HUES64 (cell line): ENCODE results near the gene PAN2.
A peak's percentile ranks its signal among the peaks of the same experiment; 100 is the strongest.

ENCODE experiments used
- H3K27ac ChIP-seq: 2 replicates; pipeline ENCODE4 v1.7.0; 2013; ENCODE audit warnings: low read depth, low read length, inconsistent platforms
- H3K27me3 ChIP-seq: 2 replicates; pipeline ENCODE4 v1.6.1; 2013; ENCODE audit warnings: mild to moderate bottlenecking, low read length; ENCODE audit not compliant: insufficient read depth
- H3K36me3 ChIP-seq: 2 replicates; pipeline ENCODE4 v1.6.1; 2013; ENCODE audit warnings: mild to moderate bottlenecking, low read length; ENCODE audit not compliant: insufficient read depth
- H3K4me1 ChIP-seq: 2 replicates; pipeline ENCODE4 v1.6.1; 2013; ENCODE audit warnings: mild to moderate bottlenecking, low read length, moderate library complexity; ENCODE audit not compliant: insufficient read depth
- H3K4me3 ChIP-seq: 2 replicates; pipeline ENCODE4 v1.5.1; 2013; ENCODE audit warnings: mild to moderate bottlenecking, low read length, moderate library complexity
- H3K9ac ChIP-seq: 2 replicates; pipeline ENCODE4 v1.6.1; 2013; ENCODE audit warnings: mild to moderate bottlenecking, low read depth, low read length
- H3K9me3 ChIP-seq: 2 replicates; pipeline ENCODE4 v1.6.1; 2013; ENCODE audit warnings: low read depth, low read length; ENCODE audit not compliant: insufficient read depth
- WGBS: fragments of 150-250, 120-280 bp; methylation state at CpG from one replicate; pipeline ENCODE4 v1.1.7; 2013; ENCODE audit warnings: missing lambda C conversion rate; 5-methylcytosine and 5-hydroxymethylcytosine counted together

PAN2 gene

DNA sequence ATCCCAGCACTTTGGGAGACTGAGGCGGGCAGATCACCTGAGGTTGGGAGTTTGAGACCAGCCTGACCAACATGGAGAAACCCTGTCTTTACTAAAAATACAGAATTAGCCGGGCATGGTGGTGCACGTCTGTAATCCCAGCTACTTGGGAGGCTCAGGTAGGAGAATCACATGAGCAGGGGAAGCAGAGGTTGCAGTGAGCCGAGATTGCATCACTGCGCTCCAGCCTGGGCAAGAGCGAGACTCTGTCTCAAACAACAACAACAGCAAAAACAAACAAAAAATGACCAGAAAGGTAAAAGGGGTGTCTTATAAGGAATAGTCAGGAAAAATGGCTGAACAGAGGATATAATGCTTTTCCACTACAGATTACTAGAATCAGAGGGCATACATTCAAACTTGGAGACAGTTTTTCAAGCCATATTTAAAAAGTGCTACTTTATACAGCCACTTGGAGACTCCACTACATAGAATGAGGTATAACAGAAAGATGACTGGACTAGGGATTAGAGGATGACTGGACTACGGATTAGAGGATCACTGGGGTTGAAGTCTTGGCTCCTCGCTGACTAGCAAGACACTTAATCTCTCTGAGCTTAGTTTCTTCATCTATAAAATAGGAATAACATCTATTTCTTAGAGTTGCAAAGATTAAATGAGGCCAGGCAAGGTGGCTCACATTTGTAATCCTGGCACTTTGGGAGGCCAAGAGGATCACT lies 28.8 kb downstream of the PAN2 start:
- H3K9ac ChIP-seq, result no peak overlapping the region
- H3K4me1 ChIP-seq, result peaks cover 8% of the 10 kb centered on the region; the same call in 1 of the 2 replicates
- no peak overlapping the region for H3K27ac ChIP-seq
- H3K36me3 ChIP-seq, result peaks cover 59% of the 10 kb centered on the region
- no peaks in the 10 kb centered on the region for H3K9me3 ChIP-seq
- H3K27me3 ChIP-seq, result no peaks in the 10 kb centered on the region
- H3K4me3 ChIP-seq, result no peak overlapping the region
- WGBS, result 95% methylated on average over 6 of the region's 8 CpGs

DNA sequence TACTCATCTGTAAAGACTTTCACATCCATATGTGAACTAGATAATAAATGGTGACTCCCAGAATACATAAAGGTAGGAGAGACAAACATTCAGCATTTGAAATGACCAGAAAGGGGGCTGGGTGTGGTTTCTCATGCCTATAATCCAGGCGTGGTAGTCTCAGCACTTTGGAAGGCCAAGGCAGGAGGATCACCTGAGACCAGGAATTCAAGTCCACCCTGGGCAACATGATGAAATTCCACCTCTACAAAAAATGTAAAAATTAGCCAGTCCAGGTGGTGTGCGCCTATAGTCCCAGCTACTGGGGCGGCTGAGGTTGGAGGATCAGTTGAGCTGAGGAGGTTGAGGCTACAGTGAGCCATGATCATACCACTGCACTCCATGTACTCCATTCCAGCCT lies 29.5 kb downstream of the PAN2 start:
- Histone ChIP-seq H3K9me3 (no peaks in the 10 kb centered on the region), H3K4me1 (peaks cover 9% of the 10 kb centered on the region), H3K4me3 (no peak overlapping the region), H3K36me3 (peaks cover 54% of the 10 kb centered on the region), H3K9ac (no peak overlapping the region), H3K27ac (no peak overlapping the region), H3K27me3 (no peaks in the 10 kb centered on the region)
- 92% methylated on average over 3 of the region's 3 CpGs for WGBS

DNA sequence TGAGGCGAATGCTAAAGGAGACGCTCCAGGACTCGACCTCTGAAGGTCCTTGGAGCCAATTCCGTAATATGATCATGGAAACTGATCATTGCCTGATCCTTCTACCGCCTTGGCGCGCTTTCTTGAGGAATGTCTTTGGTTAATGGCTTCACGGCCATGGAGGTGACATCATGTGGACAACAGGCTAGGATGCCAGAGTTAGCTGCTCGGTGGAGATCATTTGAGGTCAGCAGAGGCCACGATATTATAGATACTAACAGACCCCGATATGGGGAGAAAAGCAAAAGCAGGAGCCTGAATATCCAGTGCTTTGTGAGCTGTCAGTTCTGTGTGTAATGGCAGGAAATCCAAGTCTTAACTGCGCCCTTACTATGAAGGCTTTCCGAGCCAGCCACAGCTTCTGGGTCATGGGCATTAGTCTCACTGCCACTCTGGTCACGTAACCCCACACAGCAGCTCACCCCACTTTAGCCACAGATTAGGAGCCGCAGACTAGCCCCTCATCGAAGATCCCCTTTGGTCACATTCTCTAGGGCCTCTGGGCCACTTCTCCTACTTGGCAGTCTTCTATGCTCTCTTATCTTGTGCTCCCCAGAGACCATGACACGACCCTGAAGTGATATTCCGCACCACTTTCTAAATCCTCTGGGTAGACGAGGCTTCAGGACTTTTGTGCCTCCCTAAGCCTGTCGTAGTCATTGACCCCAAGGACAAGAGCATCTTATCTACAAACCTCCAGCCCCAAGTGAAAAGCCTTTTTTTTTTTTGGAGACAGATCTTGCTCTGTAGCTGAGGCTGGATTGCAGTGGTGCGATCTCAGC lies 32.9 kb downstream of the PAN2 start:
- Histone ChIP-seq H3K27ac (peak overlapping the region; percentile 85), H3K4me3 (peak overlapping the region; percentile 97), H3K27me3 (no peaks in the 10 kb centered on the region), H3K9ac (peak overlapping the region; percentile 70), H3K36me3 (peaks cover 40% of the 10 kb centered on the region), H3K4me1 (peaks cover 14% of the 10 kb centered on the region), H3K9me3 (no peaks in the 10 kb centered on the region)
- WGBS, result 63% methylated on average over 21 of the region's 21 CpGs

DNA sequence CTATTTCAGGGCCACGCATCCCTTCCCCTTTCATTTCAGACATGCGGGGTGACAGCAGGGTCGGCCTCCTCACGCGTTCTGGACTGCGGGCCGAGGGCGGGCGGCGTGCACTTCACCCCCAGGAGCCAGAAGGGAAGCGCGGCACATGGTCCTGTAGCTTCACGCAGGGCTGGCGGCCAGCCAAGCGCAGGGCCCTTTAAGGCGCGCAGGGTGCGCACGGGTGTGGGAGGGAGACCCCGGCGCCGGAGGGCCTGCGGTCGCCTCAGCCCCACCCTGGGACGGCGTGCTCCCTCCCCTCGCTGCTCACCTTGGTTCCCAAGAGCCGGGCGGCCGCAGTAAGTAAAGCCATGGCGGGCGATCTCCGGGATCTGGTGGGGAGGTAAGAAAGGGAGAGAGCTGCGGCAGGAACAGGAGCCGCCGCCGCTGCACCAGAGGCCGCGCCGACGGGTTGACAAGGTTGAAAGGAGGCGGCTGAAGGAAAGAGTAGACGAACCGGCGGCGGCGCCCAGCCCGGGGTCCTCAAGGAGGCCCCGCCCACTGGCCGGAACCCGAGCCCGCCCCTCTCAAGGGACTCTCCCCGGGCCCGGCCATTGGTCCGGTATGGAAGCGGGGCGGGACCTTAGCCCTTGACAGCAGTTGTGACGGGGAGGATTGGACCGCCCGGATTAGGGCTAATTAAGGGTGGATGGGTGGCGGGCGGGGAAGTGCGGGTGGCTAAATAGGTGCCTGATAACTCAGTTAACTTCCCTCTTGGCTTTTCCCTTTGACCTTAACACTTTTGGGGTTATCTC lies 33.8 kb downstream of the PAN2 start, which contains the start of gene CS:
Gene CS, minus strand, starts transcription at position 478 of the 791 bp plus-strand sequence. Its CDS starts 129 bp downstream, at position 349.
- peaks cover 32% of the 10 kb centered on the region for H3K36me3 ChIP-seq
- peak within 1 kb of the TSS; percentile 97 for H3K4me3 ChIP-seq
- WGBS, result under 1% methylated on average over 60 of the region's 63 CpGs
- H3K27ac ChIP-seq, result peak within 1 kb of the TSS; percentile 85
- H3K9me3 ChIP-seq, result no peaks in the 10 kb centered on the region
- peaks cover 14% of the 10 kb centered on the region for H3K4me1 ChIP-seq
- H3K9ac ChIP-seq, result peak within 1 kb of the TSS; percentile 87
- no peaks in the 10 kb centered on the region for H3K27me3 ChIP-seq

DNA sequence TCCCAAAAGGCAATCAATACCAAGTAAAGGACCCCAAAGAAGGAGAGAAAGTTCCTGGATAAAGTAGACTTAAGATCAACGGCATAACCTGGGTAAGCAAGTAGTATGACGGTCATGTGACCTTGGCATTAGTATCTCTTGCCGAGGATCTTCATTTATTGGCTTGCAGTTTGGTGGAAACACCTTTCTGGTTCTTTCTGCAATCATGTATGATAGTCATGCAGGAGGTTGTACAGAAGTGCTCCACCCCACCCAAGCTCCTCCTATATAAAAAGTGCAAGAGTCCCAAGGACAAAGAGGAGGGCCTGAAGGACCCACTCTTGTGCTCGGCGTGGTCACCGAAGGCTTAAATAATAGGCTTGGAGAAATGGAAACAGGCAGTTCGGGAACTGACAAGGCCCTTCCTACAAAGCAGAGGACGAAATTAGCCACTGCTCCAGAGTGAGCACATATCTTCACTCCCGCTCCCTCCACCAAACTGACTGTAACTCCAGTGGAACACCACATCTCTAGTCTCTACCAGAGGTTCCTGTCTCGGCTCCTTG lies 34.4 kb downstream of the PAN2 start:
- H3K4me1 ChIP-seq, result peaks cover 14% of the 10 kb centered on the region
- 12% methylated on average over 10 of the region's 10 CpGs for WGBS
- no peaks in the 10 kb centered on the region for H3K27me3 ChIP-seq
- peak overlapping the region; percentile 87 for H3K9ac ChIP-seq
- H3K27ac ChIP-seq, result peak overlapping the region; percentile 70
- H3K4me3 ChIP-seq, result peak overlapping the region; percentile 97
- peaks cover 30% of the 10 kb centered on the region for H3K36me3 ChIP-seq
- H3K9me3 ChIP-seq, result no peaks in the 10 kb centered on the region

DNA sequence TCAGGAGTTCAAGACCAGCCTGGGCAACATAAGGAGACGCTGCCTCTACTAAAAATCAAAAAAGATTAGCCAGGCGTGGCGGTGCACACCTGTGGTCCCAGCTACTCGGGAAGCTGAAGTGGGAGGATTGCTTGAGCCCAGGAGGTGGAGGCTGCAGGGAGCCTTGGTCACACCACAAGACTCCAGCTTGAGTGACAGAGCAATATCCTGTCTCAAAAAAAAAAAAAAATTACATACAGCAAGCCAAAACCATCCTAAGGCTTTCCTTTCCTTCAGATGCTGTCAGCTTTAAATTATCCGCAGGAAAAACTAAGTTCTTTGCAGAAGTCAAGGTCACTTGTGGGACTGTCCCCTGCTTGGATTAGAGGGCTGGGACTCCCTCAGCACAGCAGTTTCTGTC lies 35.0 kb downstream of the PAN2 start:
- WGBS, result 88% methylated on average over 5 of the region's 5 CpGs
- no peak overlapping the region for H3K27ac ChIP-seq

DNA sequence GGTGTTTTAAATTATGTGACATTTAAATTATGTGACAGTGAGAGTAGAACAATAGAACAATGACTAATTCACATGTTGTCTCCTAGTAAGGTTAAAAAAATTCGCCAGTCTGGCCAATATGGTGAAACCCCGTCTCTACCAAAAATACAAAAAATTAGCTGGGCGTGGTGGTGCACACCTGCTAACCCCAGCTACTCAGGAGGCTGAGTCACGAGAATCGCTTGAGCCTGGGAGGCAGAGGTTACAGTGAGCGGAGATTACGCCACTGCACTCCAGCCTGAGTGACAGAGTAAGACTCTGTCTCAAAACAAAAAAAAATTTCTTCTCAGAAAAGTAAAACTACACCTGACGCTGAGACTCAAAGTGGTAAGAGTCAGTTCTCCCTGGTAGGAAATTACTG lies 36.4 kb downstream of the PAN2 start:
- peaks cover 25% of the 10 kb centered on the region for H3K36me3 ChIP-seq
- H3K4me3 ChIP-seq, result no peak overlapping the region
- 95% methylated on average over 8 of the region's 8 CpGs for WGBS
- peaks cover 14% of the 10 kb centered on the region for H3K4me1 ChIP-seq
- H3K27me3 ChIP-seq, result no peaks in the 10 kb centered on the region
- H3K9me3 ChIP-seq, result no peaks in the 10 kb centered on the region
- no peak overlapping the region for H3K27ac ChIP-seq
- no peak overlapping the region for H3K9ac ChIP-seq

More for the DNA sequence above, 35.0 kb downstream of the PAN2 start:
- peaks cover 14% of the 10 kb centered on the region for H3K4me1 ChIP-seq
- peak overlapping the region; percentile 97 for H3K4me3 ChIP-seq
- no peaks in the 10 kb centered on the region for H3K9me3 ChIP-seq
- peak overlapping the region; percentile 87 for H3K9ac ChIP-seq
- H3K36me3 ChIP-seq, result peaks cover 25% of the 10 kb centered on the region
- no peaks in the 10 kb centered on the region for H3K27me3 ChIP-seq

DNA sequence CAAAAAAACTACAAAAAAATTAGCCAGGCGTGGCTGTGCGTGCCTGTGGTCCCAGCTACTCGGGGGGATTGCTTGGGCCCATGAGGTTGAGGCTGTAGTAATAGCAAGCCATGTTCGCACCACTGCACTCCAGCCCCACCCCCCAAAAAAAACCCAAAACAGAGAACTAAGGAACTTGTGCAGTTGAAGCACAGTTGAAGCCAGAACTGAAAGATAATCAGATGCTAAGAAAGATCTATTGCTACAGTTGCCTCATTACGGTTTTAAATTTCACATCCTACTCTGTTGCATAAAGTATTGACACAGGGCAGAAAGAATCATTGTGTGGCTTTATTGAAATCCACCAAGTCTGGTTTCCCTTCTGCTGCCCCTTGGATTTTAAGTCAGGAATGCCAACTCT lies 37.5 kb downstream of the PAN2 start:
- no peak overlapping the region for H3K4me3 ChIP-seq
- no peak overlapping the region for H3K27ac ChIP-seq
- H3K4me1 ChIP-seq, result peaks cover 14% of the 10 kb centered on the region
- no peak overlapping the region for H3K9ac ChIP-seq
- H3K9me3 ChIP-seq, result no peaks in the 10 kb centered on the region
- H3K36me3 ChIP-seq, result peaks cover 26% of the 10 kb centered on the region
- 93% methylated on average over 5 of the region's 5 CpGs for WGBS
- no peaks in the 10 kb centered on the region for H3K27me3 ChIP-seq

DNA sequence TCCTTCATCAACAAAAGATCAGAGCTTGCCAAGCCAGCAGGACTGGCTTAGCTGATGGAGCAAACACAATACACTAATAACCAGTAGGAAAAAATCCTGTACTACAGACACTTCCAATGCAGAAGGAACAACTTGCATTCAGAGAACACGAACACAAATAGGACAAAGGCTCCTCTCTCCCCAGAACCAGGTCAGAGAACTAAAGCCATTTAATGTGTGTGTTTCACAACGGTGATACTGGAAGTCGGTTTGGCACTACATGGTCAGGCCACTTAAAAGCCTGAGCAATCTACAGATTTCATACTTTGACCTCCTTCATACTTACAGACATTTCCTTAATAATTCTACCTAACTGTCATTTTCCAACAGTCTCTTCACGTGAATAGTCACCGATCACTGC lies 40.0 kb downstream of the PAN2 start:
- Histone ChIP-seq H3K4me3 (no peak overlapping the region), H3K4me1 (no peaks in the 10 kb centered on the region), H3K36me3 (peaks cover 47% of the 10 kb centered on the region), H3K9me3 (no peaks in the 10 kb centered on the region), H3K9ac (no peak overlapping the region), H3K27ac (no peak overlapping the region), H3K27me3 (no peaks in the 10 kb centered on the region)
- 94% methylated on average over 5 of the region's 5 CpGs for WGBS

DNA sequence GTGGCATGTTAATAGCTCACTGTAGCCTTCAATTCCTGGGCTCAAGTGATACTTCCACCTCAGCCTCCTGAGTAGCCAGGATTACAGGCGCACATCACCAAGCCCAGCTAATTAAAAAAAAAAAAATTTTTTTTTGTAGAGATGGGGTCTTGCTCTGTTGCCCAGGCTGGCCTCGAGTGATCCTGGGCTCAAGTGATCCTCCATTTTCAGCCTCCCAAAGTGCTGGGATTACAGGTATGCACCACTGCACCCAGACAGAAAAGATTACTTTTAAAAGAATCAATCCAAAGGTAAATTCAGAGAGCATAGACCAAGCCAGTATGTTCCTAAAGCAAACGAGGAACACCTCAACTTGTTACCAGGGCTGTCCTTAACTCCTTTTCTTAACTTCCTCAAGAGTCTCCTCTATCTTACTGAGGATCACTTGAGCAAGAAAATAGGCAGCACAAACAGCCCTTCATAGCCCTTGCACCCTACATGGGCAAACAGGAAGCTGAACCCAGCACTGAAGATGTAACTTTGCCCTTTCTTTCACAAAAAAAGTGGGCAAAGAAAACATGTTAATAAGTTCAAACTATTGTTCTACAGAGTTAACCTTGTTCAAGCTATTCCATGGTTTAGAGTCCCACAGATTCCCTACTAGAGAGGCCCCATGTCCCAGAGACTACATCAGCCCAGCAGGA lies 45.0 kb downstream of the PAN2 start:
- Histone ChIP-seq H3K9ac (no peak overlapping the region), H3K27me3 (no peaks in the 10 kb centered on the region), H3K4me3 (no peak overlapping the region), H3K9me3 (no peaks in the 10 kb centered on the region), H3K36me3 (peaks cover 64% of the 10 kb centered on the region), H3K4me1 (no peaks in the 10 kb centered on the region), H3K27ac (no peak overlapping the region)
- 96% methylated on average over 2 of the region's 3 CpGs for WGBS
